ENCODE measurements around the gene CD36.

CD36 gene

GRCh38 chr7:80619741-80620140 lies 18.7 kb upstream of the CD36 start:
- Histone ChIP-seq H3K27me3 (ENCODE audit: control insufficient read depth in 5 of 5, insufficient read depth in 4 of 5, low read length in 5 of 5) (no peaks in the 10 kb centered on the region), H3K4me3 (ENCODE audit: low read depth in 1 of 5, low read length in 5 of 5) (no peak overlapping the region), H3K36me3 (ENCODE audit: control insufficient read depth in 5 of 5, insufficient read depth in 5 of 5, low read length in 5 of 5) (no peaks in the 10 kb centered on the region), H3K9ac (ENCODE audit: low read length in 5 of 5) (no peak overlapping the region), H3K4me1 (ENCODE audit: control insufficient read depth in 5 of 5, insufficient read depth in 5 of 5, low read length in 5 of 5) (peaks cover 0 to 64% (median 34%) of the 10 kb centered on the region in 5 donors), H3K27ac (ENCODE audit: low read depth, low read length) (peak overlapping the region; percentile 38), H3K9me3 (ENCODE audit: control insufficient read depth in 5 of 5, low read length in 5 of 5) (peaks cover 0 to 8% (median 4%) of the 10 kb centered on the region in 5 donors)

- Histone ChIP-seq H3K36me3 (ENCODE audit: control insufficient read depth in 5 of 5, insufficient read depth in 5 of 5, low read length in 5 of 5) (no peaks in the 10 kb centered on the region), H3K4me1 (ENCODE audit: control insufficient read depth in 5 of 5, insufficient read depth in 5 of 5, low read length in 5 of 5) (peaks cover 0 to 59% (median 28%) of the 10 kb centered on the region in 5 donors), H3K9ac (ENCODE audit: low read length in 5 of 5) (no peak overlapping the region), H3K4me3 (ENCODE audit: low read depth in 1 of 5, low read length in 5 of 5) (peak overlapping the region in 2 of 5 donors; percentile 17 to 19), H3K27ac (ENCODE audit: low read depth, low read length) (peak overlapping the region; percentile 81), H3K9me3 (ENCODE audit: control insufficient read depth in 5 of 5, low read length in 5 of 5) (peaks cover 0 to 8% (median 4%) of the 10 kb centered on the region in 5 donors), H3K27me3 (ENCODE audit: control insufficient read depth in 5 of 5, insufficient read depth in 4 of 5, low read length in 5 of 5) (no peaks in the 10 kb centered on the region)
Observed at GRCh38 chr7:80622541-80622940, 15.9 kb upstream of the CD36 start.

GRCh38 chr7:80623503-80624252 lies 14.8 kb upstream of the CD36 start:
- H3K9ac ChIP-seq (ENCODE audit: low read length in 5 of 5), result peak overlapping the region in 1 of 5 donors; percentile 11
- peaks cover 0 to 61% (median 28%) of the 10 kb centered on the region in 5 donors for H3K4me1 ChIP-seq (ENCODE audit: control insufficient read depth in 5 of 5, insufficient read depth in 5 of 5, low read length in 5 of 5)
- peaks cover 0 to 6% (median 4%) of the 10 kb centered on the region in 5 donors for H3K9me3 ChIP-seq (ENCODE audit: control insufficient read depth in 5 of 5, low read length in 5 of 5)
- peak overlapping the region in 3 of 5 donors; percentile 20 to 34 (median 22) for H3K4me3 ChIP-seq (ENCODE audit: low read depth in 1 of 5, low read length in 5 of 5)
- H3K27ac ChIP-seq (ENCODE audit: low read depth, low read length), result peak overlapping the region; percentile 81
- H3K27me3 ChIP-seq (ENCODE audit: control insufficient read depth in 5 of 5, insufficient read depth in 4 of 5, low read length in 5 of 5), result no peaks in the 10 kb centered on the region
- H3K36me3 ChIP-seq (ENCODE audit: control insufficient read depth in 5 of 5, insufficient read depth in 5 of 5, low read length in 5 of 5), result no peaks in the 10 kb centered on the region

GRCh38 chr7:80624763-80625162 lies 13.7 kb upstream of the CD36 start:
- Histone ChIP-seq H3K4me3 (ENCODE audit: low read depth in 1 of 5, low read length in 5 of 5) (no peak overlapping the region), H3K9ac (ENCODE audit: low read length in 5 of 5) (peak overlapping the region in 1 of 5 donors; percentile 13), H3K4me1 (ENCODE audit: control insufficient read depth in 5 of 5, insufficient read depth in 5 of 5, low read length in 5 of 5) (peaks cover 0 to 64% (median 31%) of the 10 kb centered on the region in 5 donors)

GRCh38 chr7:80629023-80629422 lies 9.4 kb upstream of the CD36 start:
- no peak overlapping the region for H3K4me3 ChIP-seq (ENCODE audit: low read depth in 1 of 5, low read length in 5 of 5)

More at GRCh38 chr7:80624763-80625162, 13.7 kb upstream of the CD36 start:
- H3K27ac ChIP-seq (ENCODE audit: low read depth, low read length), result no peak overlapping the region
- no peaks in the 10 kb centered on the region for H3K36me3 ChIP-seq (ENCODE audit: control insufficient read depth in 5 of 5, insufficient read depth in 5 of 5, low read length in 5 of 5)
- no peaks in the 10 kb centered on the region for H3K9me3 ChIP-seq (ENCODE audit: control insufficient read depth in 5 of 5, low read length in 5 of 5)
- no peaks in the 10 kb centered on the region for H3K27me3 ChIP-seq (ENCODE audit: control insufficient read depth in 5 of 5, insufficient read depth in 4 of 5, low read length in 5 of 5)

GRCh38 chr7:80630608-80631405 lies 7.6 kb upstream of the CD36 start:
- no peaks in the 10 kb centered on the region for H3K9me3 ChIP-seq (ENCODE audit: control insufficient read depth in 5 of 5, low read length in 5 of 5)
- H3K4me3 ChIP-seq (ENCODE audit: low read depth in 1 of 5, low read length in 5 of 5), result peak overlapping the region in 4 of 5 donors; percentile 8 to 49 (median 38)
- H3K4me1 ChIP-seq (ENCODE audit: control insufficient read depth in 5 of 5, insufficient read depth in 5 of 5, low read length in 5 of 5), result peaks cover 2 to 68% (median 48%) of the 10 kb centered on the region in 5 donors
- H3K9ac ChIP-seq (ENCODE audit: low read length in 5 of 5), result peak overlapping the region in 3 of 5 donors; percentile 2 to 38 (median 33)
- no peaks in the 10 kb centered on the region for H3K36me3 ChIP-seq (ENCODE audit: control insufficient read depth in 5 of 5, insufficient read depth in 5 of 5, low read length in 5 of 5)
- H3K27ac ChIP-seq (ENCODE audit: low read depth, low read length), result peak overlapping the region; percentile 68
- H3K27me3 ChIP-seq (ENCODE audit: control insufficient read depth in 5 of 5, insufficient read depth in 4 of 5, low read length in 5 of 5), result no peaks in the 10 kb centered on the region

More at GRCh38 chr7:80629023-80629422, 9.4 kb upstream of the CD36 start:
- Histone ChIP-seq H3K4me1 (ENCODE audit: control insufficient read depth in 5 of 5, insufficient read depth in 5 of 5, low read length in 5 of 5) (peaks cover 0 to 66% (median 36%) of the 10 kb centered on the region in 5 donors), H3K36me3 (ENCODE audit: control insufficient read depth in 5 of 5, insufficient read depth in 5 of 5, low read length in 5 of 5) (no peaks in the 10 kb centered on the region), H3K9me3 (ENCODE audit: control insufficient read depth in 5 of 5, low read length in 5 of 5) (no peaks in the 10 kb centered on the region), H3K27me3 (ENCODE audit: control insufficient read depth in 5 of 5, insufficient read depth in 4 of 5, low read length in 5 of 5) (no peaks in the 10 kb centered on the region), H3K27ac (ENCODE audit: low read depth, low read length) (no peak overlapping the region), H3K9ac (ENCODE audit: low read length in 5 of 5) (no peak overlapping the region)

GRCh38 chr7:80631421-80631820 lies 7.0 kb upstream of the CD36 start:
- no peaks in the 10 kb centered on the region for H3K36me3 ChIP-seq (ENCODE audit: control insufficient read depth in 5 of 5, insufficient read depth in 5 of 5, low read length in 5 of 5)
- peak overlapping the region in 1 of 5 donors; percentile 49 for H3K4me3 ChIP-seq (ENCODE audit: low read depth in 1 of 5, low read length in 5 of 5)
- no peaks in the 10 kb centered on the region for H3K27me3 ChIP-seq (ENCODE audit: control insufficient read depth in 5 of 5, insufficient read depth in 4 of 5, low read length in 5 of 5)
- H3K9me3 ChIP-seq (ENCODE audit: control insufficient read depth in 5 of 5, low read length in 5 of 5), result no peaks in the 10 kb centered on the region
- peak overlapping the region in 2 of 5 donors; percentile 33 to 38 for H3K9ac ChIP-seq (ENCODE audit: low read length in 5 of 5)
- peak overlapping the region; percentile 68 for H3K27ac ChIP-seq (ENCODE audit: low read depth, low read length)
- peaks cover 2 to 74% (median 55%) of the 10 kb centered on the region in 5 donors for H3K4me1 ChIP-seq (ENCODE audit: control insufficient read depth in 5 of 5, insufficient read depth in 5 of 5, low read length in 5 of 5)

- H3K9ac ChIP-seq (ENCODE audit: low read length in 5 of 5), result no peak overlapping the region
- H3K9me3 ChIP-seq (ENCODE audit: control insufficient read depth in 5 of 5, low read length in 5 of 5), result no peaks in the 10 kb centered on the region
- peaks cover 3 to 75% (median 61%) of the 10 kb centered on the region in 5 donors for H3K4me1 ChIP-seq (ENCODE audit: control insufficient read depth in 5 of 5, insufficient read depth in 5 of 5, low read length in 5 of 5)
- peak overlapping the region; percentile 100 for H3K27ac ChIP-seq (ENCODE audit: low read depth, low read length)
- H3K27me3 ChIP-seq (ENCODE audit: control insufficient read depth in 5 of 5, insufficient read depth in 4 of 5, low read length in 5 of 5), result no peaks in the 10 kb centered on the region
- no peak overlapping the region for H3K4me3 ChIP-seq (ENCODE audit: low read depth in 1 of 5, low read length in 5 of 5)
- H3K36me3 ChIP-seq (ENCODE audit: control insufficient read depth in 5 of 5, insufficient read depth in 5 of 5, low read length in 5 of 5), result no peaks in the 10 kb centered on the region
Observed at GRCh38 chr7:80632139-80632538, 6.3 kb upstream of the CD36 start.

GRCh38 chr7:80632819-80633218 lies 5.6 kb upstream of the CD36 start:
- H3K36me3 ChIP-seq (ENCODE audit: control insufficient read depth in 5 of 5, insufficient read depth in 5 of 5, low read length in 5 of 5), result no peaks in the 10 kb centered on the region
- no peak overlapping the region for H3K9ac ChIP-seq (ENCODE audit: low read length in 5 of 5)
- no peaks in the 10 kb centered on the region for H3K27me3 ChIP-seq (ENCODE audit: control insufficient read depth in 5 of 5, insufficient read depth in 4 of 5, low read length in 5 of 5)
- peak overlapping the region; percentile 100 for H3K27ac ChIP-seq (ENCODE audit: low read depth, low read length)
- no peak overlapping the region for H3K4me3 ChIP-seq (ENCODE audit: low read depth in 1 of 5, low read length in 5 of 5)
- H3K9me3 ChIP-seq (ENCODE audit: control insufficient read depth in 5 of 5, low read length in 5 of 5), result no peaks in the 10 kb centered on the region
- peaks cover 3 to 78% (median 67%) of the 10 kb centered on the region in 5 donors for H3K4me1 ChIP-seq (ENCODE audit: control insufficient read depth in 5 of 5, insufficient read depth in 5 of 5, low read length in 5 of 5)

- Histone ChIP-seq H3K4me1 (ENCODE audit: control insufficient read depth in 5 of 5, insufficient read depth in 5 of 5, low read length in 5 of 5) (peaks cover 5 to 77% (median 68%) of the 10 kb centered on the region in 5 donors), H3K9me3 (ENCODE audit: control insufficient read depth in 5 of 5, low read length in 5 of 5) (no peaks in the 10 kb centered on the region), H3K27me3 (ENCODE audit: control insufficient read depth in 5 of 5, insufficient read depth in 4 of 5, low read length in 5 of 5) (no peaks in the 10 kb centered on the region), H3K9ac (ENCODE audit: low read length in 5 of 5) (peak overlapping the region in 1 of 5 donors; percentile 70), H3K27ac (ENCODE audit: low read depth, low read length) (peak overlapping the region; percentile 100), H3K36me3 (ENCODE audit: control insufficient read depth in 5 of 5, insufficient read depth in 5 of 5, low read length in 5 of 5) (no peaks in the 10 kb centered on the region), H3K4me3 (ENCODE audit: low read depth in 1 of 5, low read length in 5 of 5) (peak overlapping the region in 1 of 5 donors; percentile 44)
Observed at GRCh38 chr7:80634505-80634904, 3.9 kb upstream of the CD36 start.

All from subcutaneous abdominal adipose tissue (tissue), 5 donors.